ENCODE results near the gene ADGRD2. TPM values are rescaled to one million over a fixed set of nuclear protein-coding genes. Genes with fewer than 3 reads are reported as not detected.

ADGRD2 gene
- total RNA-seq, 1 experiment from 2014 or later: not detected

GRCh38 chr9:124477648-124478285, 27.5 kb downstream of the ADGRD2 start:
- H3K9me3 ChIP-seq: no peaks in the 10 kb centered on the region
- TF ChIP-seq, protein P1, sequence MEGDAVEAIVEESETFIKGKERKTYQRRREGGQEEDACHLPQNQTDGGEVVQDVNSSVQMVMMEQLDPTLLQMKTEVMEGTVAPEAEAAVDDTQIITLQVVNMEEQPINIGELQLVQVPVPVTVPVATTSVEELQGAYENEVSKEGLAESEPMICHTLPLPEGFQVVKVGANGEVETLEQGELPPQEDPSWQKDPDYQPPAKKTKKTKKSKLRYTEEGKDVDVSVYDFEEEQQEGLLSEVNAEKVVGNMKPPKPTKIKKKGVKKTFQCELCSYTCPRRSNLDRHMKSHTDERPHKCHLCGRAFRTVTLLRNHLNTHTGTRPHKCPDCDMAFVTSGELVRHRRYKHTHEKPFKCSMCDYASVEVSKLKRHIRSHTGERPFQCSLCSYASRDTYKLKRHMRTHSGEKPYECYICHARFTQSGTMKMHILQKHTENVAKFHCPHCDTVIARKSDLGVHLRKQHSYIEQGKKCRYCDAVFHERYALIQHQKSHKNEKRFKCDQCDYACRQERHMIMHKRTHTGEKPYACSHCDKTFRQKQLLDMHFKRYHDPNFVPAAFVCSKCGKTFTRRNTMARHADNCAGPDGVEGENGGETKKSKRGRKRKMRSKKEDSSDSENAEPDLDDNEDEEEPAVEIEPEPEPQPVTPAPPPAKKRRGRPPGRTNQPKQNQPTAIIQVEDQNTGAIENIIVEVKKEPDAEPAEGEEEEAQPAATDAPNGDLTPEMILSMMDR (IDR thresholded peaks at IDR 0.05; ENCODE audit: insufficient read depth in 1 of 2, low read depth in 1 of 2, low read length in 1 of 2, severe bottlenecking in 1 of 2, unreplicated experiment in 1 of 2): no peak
- Mint-ChIP-seq H3K27me3 (ENCODE audit: insufficient read depth, unreplicated experiment) (no peaks in the 10 kb centered on the region), H3K27ac (ENCODE audit: unreplicated experiment) (no peak overlapping the region), H3K4me1 (ENCODE audit: low read depth, unreplicated experiment) (no peaks in the 10 kb centered on the region), H3K4me3 (ENCODE audit: unreplicated experiment) (peak overlapping the region; percentile 25), H3K9me3 (ENCODE audit: unreplicated experiment) (no peaks in the 10 kb centered on the region), H3K36me3 (ENCODE audit: insufficient read depth, unreplicated experiment) (no peaks in the 10 kb centered on the region)
- CTCF ChIA-PET: interaction anchor here (0.6 kb wide), 2 partner anchors 11 to 1890 kb away, joined by 4 to 5 read pairs; no protein-coding TSS in a partner anchor
- no peaks in the 10 kb centered on the region for H3K27me3 ChIP-seq (replicated peaks; ENCODE audit: control insufficient read depth, insufficient read depth, low read length)
- BruUV-seq (replicated peaks): no TSS peak
- POLR2A ChIA-PET: no interaction called here
- no peak for DNase-seq
- H3K4me1 ChIP-seq: peaks cover 8% of the 10 kb centered on the region; the same call in 1 of the 2 replicates
- H3K4me3 ChIP-seq (ENCODE audit: low read depth, low read length): no peak overlapping the region; the same call in 1 of the 2 replicates
- intact Hi-C loops (cut with micrococcal nuclease; ENCODE audit: unreplicated experiment): no loop called here
- no peaks in the 10 kb centered on the region for H3K36me3 ChIP-seq (ENCODE audit: control insufficient read depth, insufficient read depth, low read length)

DNA sequence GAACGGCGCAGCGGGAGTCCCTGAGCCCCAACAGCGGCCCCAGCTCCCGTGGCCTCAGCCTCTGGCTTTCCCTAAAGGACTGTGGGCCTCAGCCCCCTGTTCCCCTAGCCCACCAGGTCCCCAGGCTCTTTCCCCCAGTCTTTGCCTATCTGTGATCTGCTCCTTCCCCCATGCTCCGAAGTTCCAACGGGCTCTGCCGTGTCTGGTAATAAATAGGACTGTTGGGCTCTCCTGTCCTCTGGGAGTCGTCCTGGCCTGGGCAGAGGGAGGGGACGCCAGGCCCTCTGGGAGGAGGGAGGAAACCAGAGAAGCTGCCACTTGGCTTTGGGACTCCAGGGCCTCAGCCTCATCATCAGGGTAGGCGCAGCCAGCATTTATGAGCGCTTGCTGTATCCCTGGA, 28.1 kb downstream of the ADGRD2 start:
- H3K27ac Mint-ChIP-seq (ENCODE audit: unreplicated experiment): no peak overlapping the region
- no peaks in the 10 kb centered on the region for H3K9me3 ChIP-seq
- ChIA-PET CTCF (interaction anchor here (0.6 kb wide), 2 partner anchors 10 to 1889 kb away, joined by 4 to 5 read pairs; no protein-coding TSS in a partner anchor), POLR2A (no interaction called here)
- intact Hi-C loops (cut with micrococcal nuclease; ENCODE audit: unreplicated experiment): no loop called here
- peak overlapping the region; percentile 25 for H3K4me3 Mint-ChIP-seq (ENCODE audit: unreplicated experiment)
- no peaks in the 10 kb centered on the region for H3K4me1 Mint-ChIP-seq (ENCODE audit: low read depth, unreplicated experiment)
- no peaks in the 10 kb centered on the region for H3K27me3 ChIP-seq (replicated peaks; ENCODE audit: control insufficient read depth, insufficient read depth, low read length)
- TF ChIP-seq, protein P1 (IDR thresholded peaks at IDR 0.05; ENCODE audit: insufficient read depth in 1 of 2, low read depth in 1 of 2, low read length in 1 of 2, severe bottlenecking in 1 of 2, unreplicated experiment in 1 of 2): no peak
- H3K4me3 ChIP-seq (ENCODE audit: low read depth, low read length): no peak overlapping the region
- BruUV-seq (replicated peaks): no TSS peak
- no peaks in the 10 kb centered on the region for H3K36me3 Mint-ChIP-seq (ENCODE audit: insufficient read depth, unreplicated experiment)
- peaks cover 8% of the 10 kb centered on the region; the same call in 1 of the 2 replicates for H3K4me1 ChIP-seq
- H3K27me3 Mint-ChIP-seq (ENCODE audit: insufficient read depth, unreplicated experiment): no peaks in the 10 kb centered on the region
- no peaks in the 10 kb centered on the region for H3K36me3 ChIP-seq (ENCODE audit: control insufficient read depth, insufficient read depth, low read length)
- H3K9me3 Mint-ChIP-seq (ENCODE audit: unreplicated experiment): no peaks in the 10 kb centered on the region
- no peak for DNase-seq

DNA sequence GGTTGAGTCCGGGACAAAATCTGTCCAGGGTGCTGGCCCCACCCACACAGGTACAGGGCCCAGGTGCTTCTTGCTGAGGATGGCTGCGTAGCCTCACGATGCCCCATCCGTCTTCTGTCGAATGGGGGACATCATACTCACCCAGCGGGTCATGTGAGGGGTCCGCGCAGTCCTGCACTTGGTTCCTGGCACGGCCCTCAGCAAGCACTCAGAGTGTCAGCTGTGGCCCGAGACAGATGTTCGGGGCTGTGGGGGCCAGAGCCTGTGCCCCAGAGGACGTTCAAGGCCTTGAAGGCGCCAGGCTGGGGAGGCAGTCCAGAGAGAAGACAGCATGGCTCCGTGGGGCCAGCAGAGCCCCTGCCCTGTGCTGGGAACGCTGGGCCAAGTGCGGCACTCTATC, 29.1 kb downstream of the ADGRD2 start:
- Histone ChIP-seq H3K36me3 (ENCODE audit: control insufficient read depth, insufficient read depth, low read length) (no peaks in the 10 kb centered on the region), H3K9me3 (no peaks in the 10 kb centered on the region), H3K4me1 (peaks cover 8% of the 10 kb centered on the region; the same call in 1 of the 2 replicates), H3K4me3 (ENCODE audit: low read depth, low read length) (no peak overlapping the region), H3K27me3 (replicated peaks; ENCODE audit: control insufficient read depth, insufficient read depth, low read length) (no peaks in the 10 kb centered on the region)
- intact Hi-C loops (cut with micrococcal nuclease; ENCODE audit: unreplicated experiment): no loop called here
- no peaks in the 10 kb centered on the region for H3K4me1 Mint-ChIP-seq (ENCODE audit: low read depth, unreplicated experiment)
- no peaks in the 10 kb centered on the region for H3K27me3 Mint-ChIP-seq (ENCODE audit: insufficient read depth, unreplicated experiment)
- TF ChIP-seq, protein P1 (IDR thresholded peaks at IDR 0.05; ENCODE audit: insufficient read depth in 1 of 2, low read depth in 1 of 2, low read length in 1 of 2, severe bottlenecking in 1 of 2, unreplicated experiment in 1 of 2): no peak
- DNase-seq: no peak
- no peak overlapping the region for H3K27ac Mint-ChIP-seq (ENCODE audit: unreplicated experiment)
- H3K9me3 Mint-ChIP-seq (ENCODE audit: unreplicated experiment): no peaks in the 10 kb centered on the region
- CTCF ChIA-PET: no interaction called here
- no peak overlapping the region for H3K4me3 Mint-ChIP-seq (ENCODE audit: unreplicated experiment)
- POLR2A ChIA-PET: no interaction called here
- no peaks in the 10 kb centered on the region for H3K36me3 Mint-ChIP-seq (ENCODE audit: insufficient read depth, unreplicated experiment)
- no TSS peak for BruUV-seq (replicated peaks)
